Measurements from ENCODE around the gene GTF3C6. TPM values are rescaled to one million over a fixed set of nuclear protein-coding genes. Genes with fewer than 3 reads are reported as not detected.
A peak's percentile ranks its signal among the peaks of the same experiment; 100 is the strongest.
"Not testable (repeated sequence)": the region's sequence is repeated elsewhere in the genome, so short reads cannot be mapped to it uniquely, and the experiment has no call there.

Gene GTF3C6
- total RNA-seq, 1 donor from 2014 or later, result 94.2 TPM

GRCh38 chr6:111002350-111002749 is 43.8 kb downstream of the GTF3C6 start:
- no peak for DNase-seq (ENCODE audit: low spot score, unreplicated experiment)
- Mint-ChIP-seq H3K9me3 (ENCODE audit: low read depth) (no peaks in the 10 kb centered on the region), H3K36me3 (ENCODE audit: insufficient read depth) (peaks cover 9% of the 10 kb centered on the region), H3K4me3 (ENCODE audit: low read depth) (no peak overlapping the region), H3K27ac (no peak overlapping the region), H3K27me3 (no peaks in the 10 kb centered on the region), H3K4me1 (ENCODE audit: low read depth) (no peaks in the 10 kb centered on the region)
- TF ChIP-seq, protein P1, sequence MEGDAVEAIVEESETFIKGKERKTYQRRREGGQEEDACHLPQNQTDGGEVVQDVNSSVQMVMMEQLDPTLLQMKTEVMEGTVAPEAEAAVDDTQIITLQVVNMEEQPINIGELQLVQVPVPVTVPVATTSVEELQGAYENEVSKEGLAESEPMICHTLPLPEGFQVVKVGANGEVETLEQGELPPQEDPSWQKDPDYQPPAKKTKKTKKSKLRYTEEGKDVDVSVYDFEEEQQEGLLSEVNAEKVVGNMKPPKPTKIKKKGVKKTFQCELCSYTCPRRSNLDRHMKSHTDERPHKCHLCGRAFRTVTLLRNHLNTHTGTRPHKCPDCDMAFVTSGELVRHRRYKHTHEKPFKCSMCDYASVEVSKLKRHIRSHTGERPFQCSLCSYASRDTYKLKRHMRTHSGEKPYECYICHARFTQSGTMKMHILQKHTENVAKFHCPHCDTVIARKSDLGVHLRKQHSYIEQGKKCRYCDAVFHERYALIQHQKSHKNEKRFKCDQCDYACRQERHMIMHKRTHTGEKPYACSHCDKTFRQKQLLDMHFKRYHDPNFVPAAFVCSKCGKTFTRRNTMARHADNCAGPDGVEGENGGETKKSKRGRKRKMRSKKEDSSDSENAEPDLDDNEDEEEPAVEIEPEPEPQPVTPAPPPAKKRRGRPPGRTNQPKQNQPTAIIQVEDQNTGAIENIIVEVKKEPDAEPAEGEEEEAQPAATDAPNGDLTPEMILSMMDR (IDR thresholded peaks at IDR 0.05; ENCODE audit: unreplicated experiment), result no peak

- H3K4me3 Mint-ChIP-seq (ENCODE audit: low read depth), result no peak overlapping the region
- no peak for DNase-seq (ENCODE audit: low spot score, unreplicated experiment)
- H3K27ac Mint-ChIP-seq, result no peak overlapping the region
- H3K9me3 Mint-ChIP-seq (ENCODE audit: low read depth), result no peaks in the 10 kb centered on the region
- H3K36me3 Mint-ChIP-seq (ENCODE audit: insufficient read depth), result peaks cover 19% of the 10 kb centered on the region
- TF ChIP-seq, protein P1 (IDR thresholded peaks at IDR 0.05; ENCODE audit: unreplicated experiment), result peak; percentile 73
- peaks cover 2% of the 10 kb centered on the region for H3K4me1 Mint-ChIP-seq (ENCODE audit: low read depth)
- no peaks in the 10 kb centered on the region for H3K27me3 Mint-ChIP-seq
Observed at GRCh38 chr6:111011360-111012142, 53.0 kb downstream of the GTF3C6 start.

GRCh38 chr6:111012143-111012452 is 53.6 kb downstream of the GTF3C6 start:
- Mint-ChIP-seq H3K36me3 (ENCODE audit: insufficient read depth) (peaks cover 23% of the 10 kb centered on the region), H3K27me3 (no peaks in the 10 kb centered on the region), H3K9me3 (ENCODE audit: low read depth) (no peaks in the 10 kb centered on the region), H3K4me3 (ENCODE audit: low read depth) (no peak overlapping the region), H3K4me1 (ENCODE audit: low read depth) (peaks cover 2% of the 10 kb centered on the region), H3K27ac (no peak overlapping the region)
- TF ChIP-seq, protein P1 (IDR thresholded peaks at IDR 0.05; ENCODE audit: unreplicated experiment), result no peak
- no peak for DNase-seq (ENCODE audit: low spot score, unreplicated experiment)

DNA sequence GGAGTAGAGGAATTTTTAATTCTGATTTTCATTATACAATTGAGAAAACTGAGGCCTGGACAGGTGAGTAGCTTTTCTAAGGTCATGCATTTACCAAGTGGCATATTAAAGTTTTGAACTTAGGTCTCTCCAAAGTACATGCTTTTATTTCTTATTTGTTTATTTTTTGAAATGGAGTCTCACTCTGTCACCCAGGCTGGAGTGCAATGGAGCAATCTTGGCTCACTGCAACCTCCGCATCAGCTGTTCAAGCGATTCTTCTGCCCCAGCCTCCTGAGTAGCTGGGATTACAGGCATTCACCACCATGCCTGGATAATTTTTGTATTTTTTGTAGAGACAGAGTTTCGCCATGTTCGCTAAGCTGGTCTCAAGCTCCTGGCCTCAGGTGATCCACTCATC is 54.0 kb downstream of the GTF3C6 start:
- H3K36me3 Mint-ChIP-seq (ENCODE audit: insufficient read depth), result peaks cover 23% of the 10 kb centered on the region
- H3K4me3 Mint-ChIP-seq (ENCODE audit: low read depth); H3K27ac Mint-ChIP-seq; H3K9me3 Mint-ChIP-seq (ENCODE audit: low read depth); H3K4me1 Mint-ChIP-seq (ENCODE audit: low read depth); DNase-seq (ENCODE audit: low spot score, unreplicated experiment); H3K27me3 Mint-ChIP-seq: not testable (repeated sequence)

DNA sequence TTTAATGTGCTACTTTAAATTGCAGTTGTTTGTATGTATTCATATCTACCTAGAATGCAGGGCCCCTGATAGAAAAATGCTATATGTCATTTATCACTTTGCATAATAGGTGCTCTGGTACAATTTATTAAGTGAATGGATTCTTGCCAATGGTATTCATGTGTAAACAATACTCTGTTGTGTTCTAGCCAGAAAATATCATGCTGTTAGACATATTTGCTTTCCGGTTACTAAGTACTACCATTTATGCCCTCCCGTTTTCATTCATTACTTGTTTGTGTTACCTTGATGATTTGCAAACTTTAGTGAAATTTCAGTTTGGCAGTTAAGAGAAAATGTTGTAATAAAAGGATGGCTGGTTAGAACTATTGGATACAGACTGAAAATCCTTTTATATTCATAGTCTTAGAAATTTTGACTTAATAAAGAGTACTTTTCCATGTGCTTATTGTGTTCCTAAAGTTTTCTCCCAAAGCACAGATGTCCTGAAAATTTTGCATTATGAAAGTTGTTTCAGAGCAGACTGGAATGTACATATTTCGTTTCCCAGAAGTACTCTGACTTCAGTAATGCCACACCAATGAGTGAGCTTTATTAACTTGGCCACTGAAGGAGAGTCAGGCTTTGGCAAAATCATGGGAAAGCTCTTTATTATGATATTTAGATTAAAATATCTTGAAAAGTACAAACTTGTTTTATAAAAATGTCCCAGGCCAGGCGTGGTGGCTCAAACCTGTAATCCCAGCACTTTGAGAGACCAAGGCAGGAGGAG is 54.8 kb downstream of the GTF3C6 start:
- no peak overlapping the region for H3K27ac Mint-ChIP-seq
- H3K36me3 Mint-ChIP-seq (ENCODE audit: insufficient read depth), result peaks cover 27% of the 10 kb centered on the region
- no peak overlapping the region for H3K4me3 Mint-ChIP-seq (ENCODE audit: low read depth)
- TF ChIP-seq, protein P1 (IDR thresholded peaks at IDR 0.05; ENCODE audit: unreplicated experiment), result no peak
- no peaks in the 10 kb centered on the region for H3K9me3 Mint-ChIP-seq (ENCODE audit: low read depth)
- peaks cover 2% of the 10 kb centered on the region for H3K4me1 Mint-ChIP-seq (ENCODE audit: low read depth)
- no peak for DNase-seq (ENCODE audit: low spot score, unreplicated experiment)
- H3K27me3 Mint-ChIP-seq, result no peaks in the 10 kb centered on the region

All from progenitor cell of endocrine pancreas (in vitro differentiated cells).